Parathyroid adenoma (tissue), 2 donors: ENCODE results near the gene JADE2.

Source experiments
- H2AFZ ChIP-seq: fragments of 300-600 bp; sonication (generic); one replicate; pipeline ENCODE4 v1.7.0; 2017; ENCODE audit warnings: antibody characterized with exemption, mild to moderate bottlenecking
- H3K27ac ChIP-seq: fragments of 300-600 bp; sonication (generic); one replicate; pipeline ENCODE4 v1.7.0; 2017
- H3K27me3 ChIP-seq: fragments of 300-600 bp; sonication (generic); one replicate; pipeline ENCODE4 v1.7.0; 2017; ENCODE audit warnings: low read length; ENCODE audit not compliant: control insufficient read depth, insufficient read depth
- H3K36me3 ChIP-seq: fragments of 300-600 bp; sonication (generic); one replicate; pipeline ENCODE4 v1.7.0; 2017; ENCODE audit warnings: low read length; ENCODE audit not compliant: control insufficient read depth, insufficient read depth
- H3K4me1 ChIP-seq: fragments of 300-600 bp; sonication (generic); one replicate; pipeline ENCODE4 v1.7.0; 2017; ENCODE audit warnings: control low read depth
- H3K4me2 ChIP-seq: fragments of 300-600 bp; sonication (generic); one replicate; pipeline ENCODE4 v1.7.0; 2017; ENCODE audit warnings: low read length
- H3K4me3 ChIP-seq: fragments of 300-600 bp; sonication (generic); one replicate; pipeline ENCODE4 v1.7.0; 2017; ENCODE audit warnings: low read depth, low read length
- H3K79me2 ChIP-seq: fragments of 300-600 bp; sonication (generic); one replicate; pipeline ENCODE4 v1.7.0; 2017; ENCODE audit warnings: control low read depth
- H3K9ac ChIP-seq: fragments of 300-600 bp; sonication (generic); one replicate; pipeline ENCODE4 v1.7.0; 2017; ENCODE audit warnings: mild to moderate bottlenecking
- H3K9me3 ChIP-seq: fragments of 300-600 bp; sonication (generic); one replicate; pipeline ENCODE4 v1.7.0; 2017; ENCODE audit warnings: low read length; ENCODE audit not compliant: control insufficient read depth
- CTCF ChIP-seq: fragments of 300-600 bp; sonication (generic); IDR thresholded peaks from one replicate; pipeline ENCODE4 v1.7.0; 2017; ENCODE audit warnings: antibody characterized with exemption, mild to moderate bottlenecking
- donor health status: primary hyperparathyroidism.

The JADE2 gene

GRCh38 chr5:134578578-134579283, 53.3 kb downstream of the JADE2 start:
- Histone ChIP-seq H3K9ac (no peak overlapping the region), H3K4me2 (no peak overlapping the region), H3K79me2 (peaks cover 41% of the 10 kb centered on the region), H2AFZ (no peak overlapping the region), H3K27ac (no peak overlapping the region), H3K4me3 (no peak overlapping the region), H3K4me1 (peaks cover 13% of the 10 kb centered on the region), H3K9me3 (no peaks in the 10 kb centered on the region), H3K36me3 (no peaks in the 10 kb centered on the region), H3K27me3 (no peaks in the 10 kb centered on the region)
- TF ChIP-seq CTCF, result no peak

- no peaks in the 10 kb centered on the region for H3K9me3 ChIP-seq
- no peak for TF ChIP-seq CTCF
- peaks cover 39% of the 10 kb centered on the region for H3K79me2 ChIP-seq
- peaks cover 11% of the 10 kb centered on the region for H3K4me1 ChIP-seq
- H3K36me3 ChIP-seq, result no peaks in the 10 kb centered on the region
- H3K4me3 ChIP-seq, result no peak overlapping the region
- no peak overlapping the region for H3K9ac ChIP-seq
- H3K27me3 ChIP-seq, result no peaks in the 10 kb centered on the region
- H3K4me2 ChIP-seq, result no peak overlapping the region
- no peak overlapping the region for H3K27ac ChIP-seq
- no peak overlapping the region for H2AFZ ChIP-seq
Measured at GRCh38 chr5:134579284-134579771, 53.9 kb downstream of the JADE2 start.

- H3K9me3 ChIP-seq, result no peaks in the 10 kb centered on the region
- TF ChIP-seq CTCF, result no peak
- no peak overlapping the region for H3K4me2 ChIP-seq
- no peak overlapping the region for H3K27ac ChIP-seq
- H2AFZ ChIP-seq, result no peak overlapping the region
- peaks cover 37% of the 10 kb centered on the region for H3K79me2 ChIP-seq
- peaks cover 5% of the 10 kb centered on the region for H3K4me1 ChIP-seq
- H3K36me3 ChIP-seq, result no peaks in the 10 kb centered on the region
- H3K27me3 ChIP-seq, result no peaks in the 10 kb centered on the region
- H3K9ac ChIP-seq, result no peak overlapping the region
- no peak overlapping the region for H3K4me3 ChIP-seq
Measured at GRCh38 chr5:134580001-134580460, 54.6 kb downstream of the JADE2 start.

- H2AFZ ChIP-seq, result no peak overlapping the region
- H3K79me2 ChIP-seq, result peaks cover 23% of the 10 kb centered on the region
- H3K4me1 ChIP-seq, result peaks cover 3% of the 10 kb centered on the region
- H3K9ac ChIP-seq, result no peak overlapping the region
- no peaks in the 10 kb centered on the region for H3K36me3 ChIP-seq
- no peak for TF ChIP-seq CTCF
- no peak overlapping the region for H3K4me3 ChIP-seq
- H3K27ac ChIP-seq, result no peak overlapping the region
- H3K27me3 ChIP-seq, result no peaks in the 10 kb centered on the region
- no peaks in the 10 kb centered on the region for H3K9me3 ChIP-seq
- H3K4me2 ChIP-seq, result no peak overlapping the region
Measured at GRCh38 chr5:134581241-134581981, 55.9 kb downstream of the JADE2 start.
